ENCODE data around the gene ST8SIA1.
A peak's percentile ranks its signal among the peaks of the same experiment; 100 is the strongest.

Gene ST8SIA1

DNA sequence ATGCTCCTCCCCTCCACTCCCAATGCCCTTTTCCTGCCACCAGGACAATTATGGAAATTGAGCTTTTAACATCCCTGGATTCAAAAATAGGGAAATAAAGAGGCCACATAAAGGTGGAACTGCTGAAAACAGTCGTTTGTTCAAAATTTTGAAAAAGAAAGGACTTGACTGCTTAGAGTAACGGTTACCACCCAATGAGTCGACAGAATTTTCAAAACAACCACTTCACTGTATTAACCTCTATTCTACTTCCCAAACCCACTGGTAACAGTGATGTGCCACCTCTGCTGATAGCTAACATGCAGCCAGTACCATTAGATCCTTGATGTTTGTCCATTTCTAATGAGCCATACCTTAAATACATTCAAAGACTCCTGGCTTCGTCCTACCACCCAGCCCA lies 4.9 kb downstream of the ST8SIA1 start:
- DNase-seq (ENCODE audit: low read depth) = no peak

DNA sequence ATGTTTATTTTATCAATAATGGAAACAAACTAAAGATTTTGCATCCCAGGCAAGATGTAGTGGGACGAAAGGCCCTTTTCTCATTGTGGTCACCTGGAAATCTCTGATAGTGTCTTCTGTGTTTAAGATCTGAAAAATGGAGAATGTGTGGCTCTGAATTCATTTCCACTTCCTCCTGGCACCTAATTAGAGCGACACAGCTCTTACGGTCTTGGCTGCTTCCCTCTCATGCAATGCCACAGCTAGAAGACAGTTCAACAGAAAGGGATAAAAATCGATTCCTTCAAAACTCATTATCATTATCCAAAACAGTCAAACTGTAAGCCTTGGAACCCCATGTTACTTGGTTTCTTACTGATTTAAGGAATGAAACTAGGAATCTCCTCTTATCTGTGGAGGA lies 9.3 kb downstream of the ST8SIA1 start:
- DNase-seq (ENCODE audit: low read depth) = no peak

DNA sequence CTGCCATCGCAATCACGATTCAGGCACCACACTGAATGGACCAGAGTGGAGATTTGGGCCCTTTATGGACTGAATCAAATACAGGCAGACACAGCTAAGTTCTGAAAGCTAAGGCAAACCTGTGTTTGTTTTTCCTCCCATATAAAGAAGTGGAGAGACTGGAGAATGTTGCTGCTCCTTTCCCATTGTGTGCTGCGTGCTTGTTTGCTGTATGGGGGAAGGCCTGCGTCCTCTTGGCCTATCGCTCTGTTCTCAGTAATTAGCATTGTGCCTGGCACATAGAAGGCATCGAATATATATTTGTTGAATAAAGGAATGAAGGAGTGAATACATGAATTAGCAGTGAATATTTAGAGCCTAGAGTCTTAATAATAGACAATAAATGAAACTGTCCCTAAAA lies 12.4 kb downstream of the ST8SIA1 start:
- no peak for DNase-seq (ENCODE audit: low read depth)

DNA sequence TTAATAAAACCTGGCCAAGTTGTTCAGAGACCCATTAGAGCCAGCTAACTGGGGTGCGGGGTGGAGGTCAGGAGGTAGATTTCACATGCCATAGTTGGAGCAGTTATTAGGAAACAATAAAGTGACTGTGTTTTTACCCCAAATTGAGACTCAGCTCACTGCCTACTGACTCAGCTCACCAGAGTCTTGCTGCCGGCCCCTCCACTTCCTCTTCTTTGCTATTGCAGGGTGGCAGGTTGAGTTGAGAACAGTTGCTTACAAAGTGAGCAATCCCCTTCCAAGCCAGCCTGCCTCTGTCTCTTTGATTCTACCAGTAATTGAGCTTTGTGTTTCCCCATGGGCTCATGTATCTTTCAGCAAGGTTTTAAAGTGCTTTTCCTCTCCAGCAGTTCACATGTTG lies 12.9 kb downstream of the ST8SIA1 start:
- no peak for DNase-seq (ENCODE audit: low read depth)

DNA sequence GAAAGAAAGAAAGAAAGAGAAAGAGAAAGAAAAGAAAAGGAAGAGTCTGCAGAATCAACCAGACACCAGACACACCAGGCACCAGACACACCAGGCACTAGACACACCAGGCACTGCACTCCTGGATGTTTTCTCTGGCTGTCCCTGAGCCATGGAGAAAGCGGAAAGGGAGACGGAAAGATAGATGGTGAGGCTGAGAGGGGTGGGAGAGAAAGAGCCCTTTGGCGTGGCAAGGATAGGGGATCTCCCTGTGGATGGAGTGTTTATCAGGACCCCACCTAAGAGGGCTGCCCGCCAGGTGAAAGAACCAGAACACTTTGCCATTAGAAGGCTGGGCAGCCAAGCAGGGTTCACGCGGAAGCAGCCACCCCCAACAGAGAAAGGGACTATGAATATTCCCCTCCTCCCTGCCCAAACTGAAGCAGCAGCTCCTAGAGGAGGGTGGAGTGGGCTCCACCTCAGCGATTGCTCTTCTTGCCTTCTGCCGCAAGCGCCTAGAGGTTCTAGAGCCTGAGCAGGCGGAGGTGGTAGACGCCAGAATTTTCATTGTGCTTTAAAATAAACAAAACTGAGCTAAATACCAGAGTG lies 13.4 kb downstream of the ST8SIA1 start:
- no peak for DNase-seq (ENCODE audit: low read depth)

DNA sequence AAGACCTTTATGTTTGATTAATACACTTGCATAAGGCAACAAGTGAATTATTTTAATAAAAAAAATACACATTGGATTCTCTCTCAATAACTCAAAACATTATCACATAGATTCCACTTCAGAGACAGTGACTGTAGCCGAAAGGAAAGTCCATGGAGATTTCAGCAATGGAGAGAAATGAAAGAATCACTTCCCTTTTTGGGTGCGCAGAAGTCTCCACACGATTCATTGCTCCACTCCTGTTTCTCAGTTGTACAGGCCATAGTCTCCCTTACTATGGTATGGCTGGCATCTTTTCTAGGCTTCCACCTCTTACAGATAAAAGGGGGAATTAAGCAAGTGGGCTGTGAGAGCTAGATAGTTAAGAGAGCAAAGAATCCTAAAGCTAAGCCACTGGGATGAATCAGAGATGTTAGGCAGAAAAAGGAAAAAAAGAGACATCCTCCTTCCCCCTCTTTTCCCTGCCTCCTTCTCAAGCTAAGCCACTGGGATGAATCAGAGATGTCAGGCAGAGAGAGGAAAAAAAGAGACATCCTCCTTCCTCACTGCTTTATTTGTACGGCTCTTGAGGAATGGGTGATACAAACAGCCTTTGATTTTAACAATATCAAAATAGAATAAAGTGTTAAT lies 16.3 kb downstream of the ST8SIA1 start:
- no peak for DNase-seq (ENCODE audit: low read depth)

DNA sequence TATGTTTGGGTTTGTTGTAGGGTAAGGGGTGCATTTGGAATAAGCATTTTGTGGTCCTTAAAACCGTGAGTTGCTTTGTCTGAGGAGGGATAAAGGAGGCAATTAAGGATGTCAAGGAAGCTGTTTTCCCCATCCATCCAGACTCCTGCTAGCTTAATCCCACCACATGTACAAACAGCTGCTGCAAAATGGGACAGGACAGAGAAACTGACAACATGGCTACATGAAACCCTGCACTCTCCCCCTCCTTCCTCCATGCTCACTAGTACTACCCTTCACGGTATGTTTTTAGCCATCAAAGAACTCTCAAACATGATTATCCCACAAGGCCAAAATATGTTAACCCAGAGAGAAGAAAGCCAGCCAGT lies 20.6 kb downstream of the ST8SIA1 start:
- DNase-seq (ENCODE audit: low read depth) = no peak

DNA sequence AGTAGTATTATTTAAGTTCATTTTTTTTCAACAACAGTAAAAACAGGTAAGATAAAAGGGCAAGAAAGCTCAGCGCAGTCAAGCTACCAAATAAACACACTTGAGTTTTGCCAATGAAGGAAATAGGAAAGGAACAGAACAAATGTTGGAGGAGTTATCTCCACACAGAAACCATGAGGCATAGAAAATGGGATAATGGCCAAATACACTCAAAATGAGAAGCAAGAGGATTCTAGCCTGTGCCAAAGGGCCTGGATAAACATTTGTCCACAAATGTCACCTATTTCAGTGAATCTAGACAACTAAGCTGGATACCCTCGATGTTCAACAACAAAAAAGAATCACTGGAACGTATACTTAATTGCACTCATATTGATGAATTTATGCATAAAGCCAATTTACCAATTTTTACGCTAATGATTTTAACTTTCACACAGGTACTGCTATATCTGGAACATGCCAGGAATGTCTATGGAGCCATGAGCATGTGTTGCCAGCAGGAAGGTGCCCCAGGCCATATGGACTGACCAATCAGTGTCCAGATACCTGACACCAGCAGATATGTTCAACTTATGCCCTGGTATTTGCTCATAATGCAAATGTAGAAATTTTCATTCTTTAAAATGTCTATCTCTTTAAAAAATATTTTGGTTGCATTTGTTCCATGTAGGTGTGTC lies 21.1 kb downstream of the ST8SIA1 start:
- no peak for DNase-seq (ENCODE audit: low read depth)

DNA sequence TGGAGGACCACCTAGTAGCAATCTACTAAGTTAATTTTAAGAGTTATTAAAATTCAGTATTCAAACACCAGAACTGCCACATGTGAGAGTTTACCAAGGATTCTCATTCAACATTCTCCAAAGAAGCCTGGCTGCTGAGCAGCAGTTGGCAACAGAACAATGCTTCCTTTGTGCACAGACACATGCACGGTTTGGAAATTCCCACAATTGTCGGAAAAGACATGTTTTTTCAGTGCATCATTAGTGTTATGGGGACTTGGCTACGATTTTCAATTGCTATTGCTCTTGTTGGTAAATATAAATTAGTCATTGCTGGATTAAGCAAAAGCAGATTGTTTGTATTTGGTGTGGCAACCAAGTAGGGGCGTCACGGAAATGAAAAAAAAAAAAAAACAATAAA lies 22.2 kb downstream of the ST8SIA1 start:
- no peak for DNase-seq (ENCODE audit: low read depth)

DNA sequence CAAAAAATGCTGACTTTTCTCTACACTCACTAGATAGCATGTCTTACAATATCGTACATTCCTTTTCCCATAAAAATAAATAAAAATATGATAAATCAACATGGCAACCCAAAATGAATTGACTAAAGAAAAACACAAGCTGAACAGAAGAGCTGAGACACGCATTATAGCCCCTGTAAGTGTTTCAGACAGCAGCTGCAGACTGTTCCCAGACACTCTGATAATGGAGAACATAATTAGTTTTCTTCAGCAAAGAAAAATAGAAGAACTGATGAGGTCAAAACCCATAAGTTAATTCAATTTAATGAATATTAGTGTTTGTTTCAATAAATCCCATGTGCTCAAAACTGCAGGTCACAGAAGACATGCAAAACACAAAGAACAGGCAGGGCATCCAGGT lies 23.8 kb downstream of the ST8SIA1 start:
- no peak for DNase-seq (ENCODE audit: low read depth)

DNA sequence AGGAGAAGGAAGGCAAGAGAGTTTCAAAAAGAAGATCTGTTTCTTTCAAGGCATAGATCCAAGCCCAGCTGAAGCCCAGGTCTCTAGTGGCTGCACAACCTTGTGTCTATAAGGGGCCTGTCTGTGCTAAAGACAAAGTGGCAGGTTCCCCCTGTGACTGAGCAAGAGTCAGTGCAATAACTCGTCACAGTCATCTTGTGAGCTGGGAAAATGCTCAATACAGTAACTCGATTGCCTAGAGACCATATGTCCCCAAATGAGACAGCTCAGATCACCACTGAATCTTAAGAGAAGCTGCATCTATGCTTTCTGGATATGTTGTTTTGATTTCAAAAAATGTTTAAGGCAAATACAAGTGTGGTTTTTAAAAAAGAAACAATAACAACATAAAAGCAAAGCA lies 24.2 kb downstream of the ST8SIA1 start:
- no peak for DNase-seq (ENCODE audit: low read depth)

DNA sequence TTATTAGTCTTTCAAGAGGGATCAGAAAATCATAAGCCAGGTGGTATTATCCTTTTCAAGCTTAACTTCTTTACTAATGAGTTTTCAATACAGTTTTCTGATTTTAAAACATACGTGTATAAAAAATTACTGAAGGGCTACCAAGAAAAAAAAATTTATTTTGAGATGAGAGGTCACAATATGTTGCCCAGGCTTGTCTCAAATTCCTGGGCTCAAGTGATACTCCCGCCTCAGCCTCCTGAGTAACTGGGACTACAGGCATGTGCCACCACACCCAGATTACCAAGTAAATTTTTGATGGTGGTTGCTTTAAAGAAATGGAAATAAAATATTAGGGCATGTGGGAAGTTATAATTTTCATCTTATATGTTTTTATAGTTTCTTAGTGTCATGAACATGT lies 26.7 kb downstream of the ST8SIA1 start:
- no peak for DNase-seq (ENCODE audit: low read depth)

DNA sequence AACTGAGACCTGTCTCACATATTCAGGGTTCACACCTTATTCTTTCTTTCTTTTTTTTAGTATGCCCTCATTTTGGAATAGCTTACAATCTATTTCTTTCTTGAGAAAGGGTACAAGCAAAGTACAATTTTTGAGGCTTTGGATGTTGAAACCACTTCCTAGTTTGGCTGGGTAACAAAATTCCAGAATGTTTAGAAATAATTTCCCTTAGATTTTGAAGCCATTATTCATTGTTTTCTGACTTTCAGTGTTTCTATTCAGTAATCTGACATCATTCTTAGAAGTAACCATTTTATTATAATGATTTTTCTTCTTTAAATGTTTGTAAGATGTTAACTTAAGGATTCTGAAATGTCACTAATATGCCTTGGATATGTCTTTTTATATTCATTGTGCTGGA lies 28.2 kb downstream of the ST8SIA1 start:
- DNase-seq (ENCODE audit: low read depth) = no peak

DNA sequence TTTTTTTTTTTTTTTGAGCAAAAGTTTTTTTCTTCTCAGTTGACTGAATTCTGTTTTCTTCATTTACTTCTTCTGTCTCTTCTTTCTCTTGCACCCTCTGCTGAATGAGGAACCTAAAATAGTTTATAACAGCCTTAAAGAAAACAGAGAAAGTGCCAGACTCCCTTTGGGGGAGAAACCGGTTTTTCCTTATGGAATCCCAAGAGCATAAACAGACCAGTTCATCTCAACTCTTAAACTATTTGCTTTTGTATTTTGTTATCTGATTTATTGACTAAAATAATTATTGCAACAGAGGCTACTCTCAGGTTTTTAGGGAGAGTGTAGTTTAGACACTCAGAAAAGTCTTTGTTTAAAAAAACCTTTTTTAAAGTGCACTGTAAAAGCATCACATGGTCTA lies 30.2 kb downstream of the ST8SIA1 start:
- DNase-seq (ENCODE audit: low read depth) = no peak

DNA sequence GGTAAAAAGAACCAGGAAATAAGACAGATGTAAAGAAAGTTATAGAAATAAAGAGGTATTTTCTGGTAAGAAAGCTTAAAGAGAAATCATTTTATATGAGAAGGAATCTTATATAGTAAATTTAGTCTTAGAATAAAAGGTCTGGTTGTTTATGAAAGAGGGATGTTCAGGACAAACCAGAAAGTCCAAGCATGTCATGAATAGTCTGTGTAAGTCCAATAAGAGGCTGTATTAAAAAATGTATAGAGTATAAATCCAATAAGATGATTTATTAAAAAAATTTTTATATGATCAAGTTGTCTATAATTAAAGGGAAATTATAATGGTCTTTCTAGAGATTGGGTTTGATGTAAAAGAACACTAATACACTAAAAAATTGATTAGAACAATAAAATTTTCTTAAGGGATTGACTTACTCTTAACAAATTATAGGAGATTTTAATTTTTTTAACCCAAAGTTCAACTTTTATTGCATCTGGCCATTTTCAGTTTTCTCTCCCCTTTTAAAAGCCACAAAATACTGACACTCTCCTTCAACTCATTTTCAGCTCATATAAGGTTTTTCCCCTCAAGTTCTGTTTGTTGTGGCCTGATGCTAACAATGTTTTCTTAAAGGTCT lies 35.1 kb downstream of the ST8SIA1 start:
- DNase-seq (ENCODE audit: low read depth) = no peak

DNA sequence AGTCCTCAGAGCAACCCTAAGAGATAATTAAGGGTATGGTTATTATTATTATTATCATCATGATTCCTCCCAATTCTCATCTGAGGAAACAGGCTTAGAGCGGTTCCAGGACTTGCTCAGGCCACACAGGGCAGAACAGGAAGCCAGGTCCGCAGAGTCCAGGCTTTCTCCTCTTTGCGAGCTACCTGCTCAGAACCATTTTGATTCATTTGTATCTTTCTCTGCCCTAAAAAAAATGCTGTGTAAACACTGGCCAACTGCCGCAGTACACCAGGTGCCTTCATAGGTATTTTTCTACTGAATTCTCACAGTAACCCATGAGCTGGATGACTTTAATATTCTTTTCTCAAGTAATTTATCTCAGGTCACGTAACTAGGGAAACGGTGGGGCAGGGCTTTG lies 45.3 kb downstream of the ST8SIA1 start:
- DNase-seq (ENCODE audit: low read depth) = no peak

DNA sequence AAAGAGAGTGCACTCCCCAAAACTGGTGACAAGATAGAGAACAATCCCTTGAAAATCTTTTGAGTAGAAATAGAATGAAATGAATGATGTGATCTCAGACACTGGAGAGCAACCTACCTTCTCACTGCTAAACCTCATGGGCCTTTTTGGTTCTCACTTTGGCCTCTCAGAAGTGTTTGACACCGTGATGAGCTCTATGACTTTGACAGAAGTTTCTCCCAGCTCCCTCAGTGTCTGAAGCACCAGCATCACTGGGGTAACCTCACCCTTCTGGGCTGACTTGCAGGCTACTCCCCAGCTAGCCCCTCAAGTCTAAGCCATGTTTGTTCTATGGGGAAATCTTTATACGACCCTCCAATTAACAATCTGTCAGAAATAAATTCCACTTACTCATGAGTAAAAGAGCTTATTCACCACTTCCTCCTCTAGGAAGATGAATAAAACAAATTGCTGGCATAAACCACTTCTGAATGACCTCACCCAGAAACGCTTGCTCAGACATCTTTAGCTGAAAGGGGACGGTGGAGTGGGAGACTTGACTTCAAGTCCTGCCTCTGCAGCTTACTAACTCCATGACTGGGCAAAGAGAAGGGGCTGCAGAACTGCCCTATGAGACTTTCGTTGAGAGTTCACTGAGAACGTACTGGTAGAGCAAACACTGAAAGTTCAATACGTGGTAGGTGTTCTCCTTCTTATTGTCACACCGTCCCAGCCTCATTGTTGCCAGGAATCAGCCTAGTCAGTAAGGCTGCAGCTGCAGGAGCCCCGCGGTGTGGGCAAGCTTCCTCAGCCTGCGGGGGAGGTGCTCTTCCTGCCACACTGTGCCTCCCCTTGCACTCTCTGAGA lies 46.5 kb downstream of the ST8SIA1 start:
- DNase-seq (ENCODE audit: low read depth) = peak; percentile 1

DNA sequence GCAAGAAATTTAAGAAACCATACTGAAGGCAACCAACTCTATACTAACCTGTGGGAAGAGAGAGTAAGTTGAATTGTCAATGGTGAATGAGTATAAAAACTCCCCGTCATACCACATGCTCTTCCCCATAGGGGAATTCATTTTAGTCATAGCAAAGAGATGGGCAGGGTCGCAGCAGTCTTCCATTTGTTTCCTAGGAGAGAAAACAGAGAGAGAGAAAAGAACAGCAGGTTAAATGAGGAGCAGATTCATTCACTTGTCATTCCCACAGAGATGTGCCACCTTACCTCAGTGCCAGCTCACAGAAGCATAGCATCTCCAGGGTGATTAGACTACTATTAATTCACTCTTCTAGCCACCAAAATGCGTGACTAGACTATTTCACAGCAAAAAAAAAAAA lies 47.4 kb downstream of the ST8SIA1 start:
- no peak for DNase-seq (ENCODE audit: low read depth)

DNA sequence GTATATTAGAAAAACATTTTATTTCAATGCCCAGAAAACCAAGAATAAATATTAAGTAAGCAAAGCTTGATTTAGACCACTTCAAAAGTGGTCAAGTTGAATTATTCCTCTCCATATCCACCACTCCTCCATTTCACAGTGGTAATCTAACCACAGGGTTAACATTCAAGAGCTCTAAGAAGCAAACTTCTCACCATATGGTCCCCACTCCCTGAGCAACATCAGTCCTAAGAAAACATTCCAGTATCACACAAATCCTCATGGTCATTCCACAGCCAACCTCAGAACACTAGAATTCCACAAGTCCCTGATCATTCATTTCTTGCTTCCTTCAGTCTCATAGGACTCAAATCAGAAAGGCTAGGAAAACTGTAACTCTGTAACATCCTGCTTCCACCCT lies 47.9 kb downstream of the ST8SIA1 start:
- no peak for DNase-seq (ENCODE audit: low read depth)

DNA sequence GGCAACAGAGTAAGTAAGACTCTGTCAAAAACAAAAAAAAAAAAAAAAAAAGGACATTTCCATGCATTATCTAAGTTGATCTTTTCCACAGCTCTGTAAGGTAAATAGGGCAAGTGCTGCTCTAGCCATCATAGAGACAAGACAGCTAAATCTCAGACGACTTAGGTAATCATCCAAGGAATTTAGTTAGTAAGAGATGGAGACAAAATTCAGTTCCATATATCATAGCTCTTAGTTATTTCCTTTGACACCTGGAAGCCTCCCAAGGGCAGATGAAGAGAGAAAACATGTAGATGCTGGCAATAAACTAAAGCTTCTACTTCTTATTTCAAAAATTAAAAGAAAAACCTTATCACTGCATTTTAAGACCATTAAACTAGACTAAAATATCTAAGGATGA lies 48.7 kb downstream of the ST8SIA1 start:
- DNase-seq (ENCODE audit: low read depth) = no peak

DNA sequence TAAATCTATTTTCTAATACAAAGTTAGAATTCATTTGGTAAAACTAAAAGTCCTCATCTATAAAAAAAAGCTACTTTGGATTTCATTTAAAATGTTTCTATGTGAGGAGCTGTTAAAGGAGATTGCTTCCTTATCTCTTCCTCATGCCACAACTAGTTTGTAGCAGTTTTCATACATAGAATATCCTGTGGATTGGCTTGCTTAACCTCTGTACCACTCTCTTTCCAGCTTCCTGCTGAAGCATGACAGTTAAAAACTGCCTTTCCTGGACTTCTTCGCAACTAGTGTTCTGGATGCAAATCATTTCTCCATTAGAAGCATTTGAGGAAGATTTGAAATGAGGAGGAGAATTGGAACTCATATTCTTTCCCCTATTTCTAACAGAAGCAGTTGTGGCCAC lies 49.6 kb downstream of the ST8SIA1 start:
- DNase-seq (ENCODE audit: low read depth) = no peak

DNA sequence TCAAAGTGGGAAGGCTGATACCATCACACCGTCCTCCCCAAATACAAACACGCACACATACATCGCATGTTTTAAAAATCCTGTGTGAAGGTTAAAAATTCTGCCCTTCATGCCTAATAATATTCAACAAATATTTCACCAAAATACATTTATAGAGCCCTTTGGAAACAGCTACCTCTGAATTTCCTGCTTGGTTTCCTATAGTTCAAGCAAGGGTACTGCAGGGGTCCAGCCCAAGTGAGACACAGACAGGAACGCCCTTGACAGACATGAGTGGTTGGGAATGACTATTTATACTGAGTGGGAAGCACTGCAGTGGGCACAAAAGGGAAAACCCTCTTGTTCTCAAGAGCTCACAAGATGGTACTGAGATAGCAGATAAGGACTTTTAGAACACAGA lies 51.0 kb downstream of the ST8SIA1 start:
- no peak for DNase-seq (ENCODE audit: low read depth)
